PC-9 (cell line): Measurements from ENCODE around the gene OR2AG1. TPM values are rescaled to one million over a fixed set of nuclear protein-coding genes. Genes with fewer than 3 reads are reported as not detected.

Source experiments
- BruUV-seq: library from RNA; stranded (reverse); fragments of 400-500 nt; replicated peaks from 2 replicates; lab custom pipeline; 2021; lab: Mats Ljungman, UMichigan
- CTCF ChIA-PET: fragments of 300-600 bp; sonication (Branson Sonifier 250); formaldehyde crosslinking; loops from one replicate; lab custom pipeline; 2022; ENCODE audit warnings: antibody characterized with exemption; lab: Charles Lee
- POLR2A ChIA-PET: fragments of 300-600 bp; sonication (Branson Sonifier 250); formaldehyde crosslinking; loops from one replicate; lab custom pipeline; 2022; ENCODE audit warnings: antibody characterized with exemption; ENCODE audit not compliant: unreplicated experiment; lab: Charles Lee
- DNase-seq, 2 experiments: peaks; one replicate each; pipeline versions ENCODE4 v3.0.0 to v3.0.0-alpha.2; 2015 to 2022; ENCODE audit warnings: mixed read lengths in 1 of 2
- H2AFZ ChIP-seq: fragments of 200-600 bp; sonication (generic); 2 replicates; pipeline ENCODE4 v1.8.1; 2017; ENCODE audit warnings: antibody characterized with exemption
- H3F3A ChIP-seq: fragments of 200-600 bp; sonication (generic); 2 replicates; pipeline ENCODE4 v1.8.1; 2017; ENCODE audit warnings: antibody characterized with exemption, mild to moderate bottlenecking, low read depth; ENCODE audit not compliant: insufficient read depth
- H3K27ac ChIP-seq: fragments of 200-600 bp; sonication (generic); 2 replicates; pipeline ENCODE4 v1.6.1; 2016; ENCODE audit warnings: mixed run types
- H3K27me3 ChIP-seq: fragments of 200-600 bp; sonication (generic); 2 replicates; pipeline ENCODE4 v1.6.1; 2016; ENCODE audit warnings: low read depth, mixed run types; ENCODE audit not compliant: insufficient read depth
- H3K36me3 ChIP-seq: fragments of 200-600 bp; sonication (generic); 2 replicates; pipeline ENCODE4 v1.6.1; 2016; ENCODE audit warnings: low read depth, mixed run types
- H3K4me1 ChIP-seq: fragments of 200-600 bp; sonication (generic); replicated peaks from 2 replicates; pipeline ENCODE4 v1.6.1; 2016; ENCODE audit warnings: mixed run types; ENCODE audit not compliant: insufficient read depth
- H3K4me2 ChIP-seq: fragments of 200-600 bp; sonication (generic); 2 replicates; pipeline ENCODE4 v1.6.1; 2017; ENCODE audit warnings: mixed run types
- H3K4me3 ChIP-seq: fragments of 200-600 bp; sonication (generic); 2 replicates; pipeline ENCODE4 v1.6.1; 2016; ENCODE audit warnings: mixed run types
- H3K79me2 ChIP-seq: fragments of 200-600 bp; sonication (generic); 2 replicates; pipeline ENCODE4 v1.6.1; 2017; ENCODE audit warnings: low read depth, mixed run types
- H3K9me2 ChIP-seq: fragments of 200-600 bp; sonication (generic); 2 replicates; pipeline ENCODE4 v1.8.1; 2017; ENCODE audit warnings: mild to moderate bottlenecking; ENCODE audit not compliant: insufficient read depth
- H3K9me3 ChIP-seq: fragments of 200-600 bp; sonication (generic); 2 replicates; pipeline ENCODE4 v1.8.1; 2016; ENCODE audit warnings: low read depth; ENCODE audit not compliant: insufficient read depth
- H4K20me1 ChIP-seq: fragments of 200-600 bp; sonication (generic); 2 replicates; pipeline ENCODE4 v1.8.1; 2017; ENCODE audit not compliant: insufficient read depth
- CTCF ChIP-seq: fragments of 200-600 bp; sonication (generic); conservative IDR thresholded peaks from 2 replicates; pipeline ENCODE4 v1.6.1; 2017; ENCODE audit warnings: mixed run types, antibody characterized with exemption, mild to moderate bottlenecking, moderate library complexity
- EZH2 ChIP-seq: fragments of 200-600 bp; sonication (generic); IDR thresholded peaks from 2 replicates; pipeline ENCODE4 v1.8.0; 2017; ENCODE audit warnings: antibody characterized with exemption, low read depth
- intact Hi-C: fragments of 100-400 bp; cut with micrococcal nuclease; formaldehyde crosslinking; loops from one replicate; pipeline ENCODE4 v1.10.0; 2022; ENCODE audit not compliant: unreplicated experiment
- total RNA-seq: library from RNA; stranded (reverse); gene quantifications from 2 replicates; pipeline ENCODE4 v1.2.3, GENCODE V29; 2021

OR2AG1 gene
- total RNA-seq, 1 experiment from 2014 or later: not detected

- TF ChIP-seq CTCF (no peak), EZH2 (no peak)
- Histone ChIP-seq H3K27me3 (no peaks in the 10 kb centered on the region), H3K4me2 (no peak overlapping the region), H3K4me1 (no peaks in the 10 kb centered on the region), H3K79me2 (no peaks in the 10 kb centered on the region), H3K27ac (no peak overlapping the region), H3F3A (no peaks in the 10 kb centered on the region), H4K20me1 (no peaks in the 10 kb centered on the region), H3K36me3 (no peaks in the 10 kb centered on the region), H2AFZ (no peak overlapping the region), H3K9me3 (no peaks in the 10 kb centered on the region), H3K4me3 (no peak overlapping the region), H3K9me2 (no peaks in the 10 kb centered on the region)
- ChIA-PET CTCF (no interaction called here), POLR2A (no interaction called here)
- BruUV-seq: no TSS peak
- no peak for DNase-seq
- intact Hi-C loops: no loop called here
Observed at GRCh38 chr11:6828103-6828502, 45.3 kb downstream of the OR2AG1 start.

GRCh38 chr11:6833356-6833755, 50.5 kb downstream of the OR2AG1 start:
- DNase-seq: no peak
- ChIA-PET CTCF (no interaction called here), POLR2A (no interaction called here)
- Histone ChIP-seq H3K36me3 (no peaks in the 10 kb centered on the region), H3K4me2 (no peak overlapping the region), H3F3A (no peaks in the 10 kb centered on the region), H4K20me1 (no peaks in the 10 kb centered on the region), H2AFZ (no peak overlapping the region), H3K27me3 (no peaks in the 10 kb centered on the region), H3K4me3 (no peak overlapping the region), H3K9me2 (no peaks in the 10 kb centered on the region), H3K79me2 (no peaks in the 10 kb centered on the region), H3K4me1 (no peaks in the 10 kb centered on the region), H3K9me3 (no peaks in the 10 kb centered on the region), H3K27ac (no peak overlapping the region)
- no TSS peak for BruUV-seq
- intact Hi-C loops: no loop called here
- TF ChIP-seq EZH2 (no peak), CTCF (no peak)

GRCh38 chr11:6834021-6834420, 51.2 kb downstream of the OR2AG1 start:
- intact Hi-C loops: no loop called here
- Histone ChIP-seq H3K4me2 (no peak overlapping the region), H3K4me1 (no peaks in the 10 kb centered on the region), H3K27me3 (no peaks in the 10 kb centered on the region), H2AFZ (no peak overlapping the region), H3K9me2 (no peaks in the 10 kb centered on the region), H3K36me3 (no peaks in the 10 kb centered on the region), H3K4me3 (no peak overlapping the region), H3F3A (no peaks in the 10 kb centered on the region), H4K20me1 (no peaks in the 10 kb centered on the region), H3K79me2 (no peaks in the 10 kb centered on the region), H3K27ac (no peak overlapping the region), H3K9me3 (no peaks in the 10 kb centered on the region)
- DNase-seq: no peak
- TF ChIP-seq EZH2 (no peak), CTCF (no peak)
- ChIA-PET CTCF (no interaction called here), POLR2A (no interaction called here)
- no TSS peak for BruUV-seq

Other genes starting within 250 kb of the OR2AG1 start
- gene RRP8, start 179.4 kb upstream of the OR2AG1 start, total RNA-seq: 10.0 and 10.1 TPM in 2 replicates
- gene ILK, start 179.2 kb upstream of the OR2AG1 start, total RNA-seq: 65.3 and 69.7 TPM in 2 replicates
- 51.5 and 61.2 TPM in 2 replicates for gene TAF10, start 170.8 kb upstream of the OR2AG1 start, total RNA-seq
- 31.4 and 46.7 TPM in 2 replicates for gene TPP1, start 163.6 kb upstream of the OR2AG1 start, total RNA-seq
- 0.20 and 0.22 TPM in 2 replicates for gene DCHS1, start 127.2 kb upstream of the OR2AG1 start, total RNA-seq
- gene MRPL17, start 99.7 kb upstream of the OR2AG1 start, total RNA-seq: 35.5 and 42.4 TPM in 2 replicates
- 0.11 and 0.25 TPM in 2 replicates for gene OR2AG2, start 11.0 kb upstream of the OR2AG1 start, total RNA-seq
- 0.48 TPM in 1 of 2 replicates, not detected in the other for gene OR6A2, start 16.7 kb downstream of the OR2AG1 start, total RNA-seq
- gene OR10A5, start 62.7 kb downstream of the OR2AG1 start, total RNA-seq: not detected in 2 replicates
- gene OR10A2, start 80.0 kb downstream of the OR2AG1 start, total RNA-seq: not detected in 2 replicates
- gene OR10A4, start 93.6 kb downstream of the OR2AG1 start, total RNA-seq: not detected in 2 replicates
- gene OR2D2, start 109.5 kb downstream of the OR2AG1 start, total RNA-seq: not detected in 2 replicates
- gene OR2D3, start 138.0 kb downstream of the OR2AG1 start, total RNA-seq: not detected in 2 replicates
- 2.0 and 2.6 TPM in 2 replicates for gene ZNF215, start 143.4 kb downstream of the OR2AG1 start, total RNA-seq
- gene ZNF214, start 237.3 kb downstream of the OR2AG1 start, total RNA-seq: 0.55 and 1.4 TPM in 2 replicates
- gene NLRP14, start 237.5 kb downstream of the OR2AG1 start, total RNA-seq: not detected in 2 replicates